ENCODE data around the gene GUCY2C.

DNA sequence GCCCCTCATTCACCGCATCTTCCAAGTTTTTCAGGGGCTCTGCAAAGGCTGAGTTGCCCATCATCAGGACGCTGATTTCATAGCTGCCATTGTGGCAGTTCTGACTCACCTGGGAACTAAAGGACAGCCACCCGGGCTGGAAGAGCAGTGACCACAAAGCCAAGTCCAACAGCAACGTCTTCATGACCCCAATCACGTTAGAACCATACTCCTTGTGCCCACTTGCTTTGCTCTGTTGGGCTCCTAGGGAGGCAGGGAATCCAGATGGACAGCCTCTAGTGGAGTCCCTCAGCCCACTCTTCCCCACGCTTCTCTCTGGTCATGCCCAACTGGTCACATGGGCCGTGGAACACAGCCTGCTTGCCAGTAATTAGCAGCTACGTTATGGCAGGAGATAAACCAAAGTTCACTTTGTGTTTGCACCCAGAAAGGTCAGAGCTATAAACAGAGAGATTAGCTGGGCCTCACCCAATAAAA, at the start of gene GUCY2C:
- TF ChIP-seq, protein P1, sequence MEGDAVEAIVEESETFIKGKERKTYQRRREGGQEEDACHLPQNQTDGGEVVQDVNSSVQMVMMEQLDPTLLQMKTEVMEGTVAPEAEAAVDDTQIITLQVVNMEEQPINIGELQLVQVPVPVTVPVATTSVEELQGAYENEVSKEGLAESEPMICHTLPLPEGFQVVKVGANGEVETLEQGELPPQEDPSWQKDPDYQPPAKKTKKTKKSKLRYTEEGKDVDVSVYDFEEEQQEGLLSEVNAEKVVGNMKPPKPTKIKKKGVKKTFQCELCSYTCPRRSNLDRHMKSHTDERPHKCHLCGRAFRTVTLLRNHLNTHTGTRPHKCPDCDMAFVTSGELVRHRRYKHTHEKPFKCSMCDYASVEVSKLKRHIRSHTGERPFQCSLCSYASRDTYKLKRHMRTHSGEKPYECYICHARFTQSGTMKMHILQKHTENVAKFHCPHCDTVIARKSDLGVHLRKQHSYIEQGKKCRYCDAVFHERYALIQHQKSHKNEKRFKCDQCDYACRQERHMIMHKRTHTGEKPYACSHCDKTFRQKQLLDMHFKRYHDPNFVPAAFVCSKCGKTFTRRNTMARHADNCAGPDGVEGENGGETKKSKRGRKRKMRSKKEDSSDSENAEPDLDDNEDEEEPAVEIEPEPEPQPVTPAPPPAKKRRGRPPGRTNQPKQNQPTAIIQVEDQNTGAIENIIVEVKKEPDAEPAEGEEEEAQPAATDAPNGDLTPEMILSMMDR (IDR thresholded peaks at IDR 0.05) = no peak
- no peak for TF ChIP-seq POLR2AphosphoS5 (IDR thresholded peaks at IDR 0.05)
- TF ChIP-seq EP300 (IDR thresholded peaks at IDR 0.05) = no peak

Data from suprapubic skin (tissue), 4 donors.